ENCODE results near the gene NAB2. TPM values are rescaled to one million over a fixed set of nuclear protein-coding genes. Genes with fewer than 3 reads are reported as not detected.

NAB2 gene
- total RNA-seq, 1 donor from 2014 or later: 22.1 TPM

GRCh38 chr12:57109207-57110103, 20.5 kb downstream of the NAB2 start:
- intact Hi-C loops (cut with micrococcal nuclease): loop anchor here (1.0 kb wide), 3 partner anchors 15 to 477 kb away; no protein-coding TSS in a partner anchor
- ATAC-seq (ENCODE audit: low read depth) (no peak), DNase-seq (no peak)
- Mint-ChIP-seq H3K27ac (peak overlapping the region; percentile 98), H3K36me3 (ENCODE audit: low read depth) (peaks cover 69% of the 10 kb centered on the region), H3K27me3 (no peaks in the 10 kb centered on the region), H3K4me1 (peaks cover 51% of the 10 kb centered on the region), H3K9me3 (no peaks in the 10 kb centered on the region), H3K4me3 (peak overlapping the region; percentile 100)
- no peak for TF ChIP-seq CTCF (IDR thresholded peaks at IDR 0.05)
- ChIA-PET POLR2A (interaction anchor here (1.3 to 17.0 kb wide), 10 partner anchors 15 to 474 kb away, joined by 3 to 692 read pairs (median 36); partner anchors contain the start of genes LRP1, NAB2, NEMP1 and PRIM1), CTCF (interaction anchor here (1.4 to 3.9 kb wide), 3 partner anchors 15 to 44 kb away, joined by 3 to 368 read pairs (median 9); no protein-coding TSS in a partner anchor)

- CTCF ChIA-PET: interaction anchor here (1.5 to 3.9 kb wide), 15 partner anchors 12 to 596 kb away, joined by 4 to 368 read pairs (median 12); partner anchors contain the start of genes NEMP1 and ZBTB39
- H3K27me3 Mint-ChIP-seq: no peaks in the 10 kb centered on the region
- H3K9me3 Mint-ChIP-seq: no peaks in the 10 kb centered on the region
- intact Hi-C loops (cut with micrococcal nuclease): loop anchor here (1.0 kb wide), 5 partner anchors 16 to 984 kb away; partner anchors contain the start of gene NACA
- DNase-seq (peak; percentile 70), ATAC-seq (ENCODE audit: low read depth) (peak; percentile 67)
- peaks cover 46% of the 10 kb centered on the region for H3K4me1 Mint-ChIP-seq
- POLR2A ChIA-PET: interaction anchor here (0.5 to 17.0 kb wide), 30 partner anchors 11 to 1652 kb away, joined by 3 to 692 read pairs (median 10); partner anchors contain the start of genes LRP1, NAB2, NACA and NEMP1
- TF ChIP-seq CTCF (IDR thresholded peaks at IDR 0.05): no peak
- peaks cover 60% of the 10 kb centered on the region for H3K36me3 Mint-ChIP-seq (ENCODE audit: low read depth)
- peak overlapping the region; percentile 98 for H3K27ac Mint-ChIP-seq
- peak overlapping the region; percentile 100 for H3K4me3 Mint-ChIP-seq
Measured at GRCh38 chr12:57110104-57111030, 21.5 kb downstream of the NAB2 start.

GRCh38 chr12:57111031-57111734, 22.3 kb downstream of the NAB2 start, which contains the start of gene STAT6:
STAT6 (minus strand) TSS chr12:57111362; CDS start chr12:57108278, 3,084 bp downstream.
- DNase-seq: peak; percentile 64
- no peaks in the 10 kb centered on the region for H3K27me3 Mint-ChIP-seq
- H3K4me1 Mint-ChIP-seq: peaks cover 46% of the 10 kb centered on the region
- ATAC-seq (ENCODE audit: low read depth): peak; percentile 58
- peak within 1 kb of the TSS; percentile 98 for H3K27ac Mint-ChIP-seq
- ChIA-PET POLR2A (interaction anchor here (0.6 to 17.0 kb wide), 52 partner anchors 8 to 1653 kb away, joined by 3 to 692 read pairs (median 6); partner anchors contain the start of genes CNPY2, LRP1, NAB2 and NACA), CTCF (interaction anchor here (0.8 to 3.9 kb wide), 31 partner anchors 8 to 597 kb away, joined by 3 to 368 read pairs (median 6); partner anchors contain the start of genes NAB2, NACA, NEMP1 and PTGES3)
- intact Hi-C loops (cut with micrococcal nuclease): loop anchor here (1.0 kb wide), 2 partner anchors 386 to 985 kb away; partner anchors contain the start of gene NACA
- no peak for TF ChIP-seq CTCF (IDR thresholded peaks at IDR 0.05)
- H3K9me3 Mint-ChIP-seq: no peaks in the 10 kb centered on the region
- peak within 1 kb of the TSS; percentile 100 for H3K4me3 Mint-ChIP-seq
- H3K36me3 Mint-ChIP-seq (ENCODE audit: low read depth): peaks cover 52% of the 10 kb centered on the region

GRCh38 chr12:57112492-57113294, 23.8 kb downstream of the NAB2 start:
- ATAC-seq (ENCODE audit: low read depth) (no peak), DNase-seq (no peak)
- Mint-ChIP-seq H3K36me3 (ENCODE audit: low read depth) (peaks cover 37% of the 10 kb centered on the region), H3K4me3 (peak overlapping the region; percentile 100), H3K27ac (peak overlapping the region; percentile 98), H3K9me3 (no peaks in the 10 kb centered on the region), H3K27me3 (no peaks in the 10 kb centered on the region), H3K4me1 (peaks cover 33% of the 10 kb centered on the region)
- CTCF ChIA-PET: interaction anchor here (0.6 to 3.9 kb wide), 35 partner anchors 9 to 476 kb away, joined by 3 to 368 read pairs (median 6); partner anchors contain the start of genes ATP5F1B, LRP1, NAB2 and NEMP1
- no peak for TF ChIP-seq CTCF (IDR thresholded peaks at IDR 0.05)
- POLR2A ChIA-PET: interaction anchor here (0.5 to 17.0 kb wide), 45 partner anchors 9 to 829 kb away, joined by 3 to 692 read pairs (median 6); partner anchors contain the start of genes ATP23, CNPY2, LRP1 and NAB2
- intact Hi-C loops (cut with micrococcal nuclease): loop anchor here (1.0 kb wide), 8 partner anchors 14 to 424 kb away; partner anchors contain the start of gene PTGES3

Measured in activated B cell treated with CpG ODN at 0.5 μM for 24 hours (primary cell).